ENCODE data around the gene GNG7. TPM values are rescaled to one million over a fixed set of nuclear protein-coding genes. Genes with fewer than 3 reads are reported as not detected.

GNG7 gene
- polyA plus RNA-seq, 3 donors: 1.1 to 1.6 (median 1.3) TPM

DNA sequence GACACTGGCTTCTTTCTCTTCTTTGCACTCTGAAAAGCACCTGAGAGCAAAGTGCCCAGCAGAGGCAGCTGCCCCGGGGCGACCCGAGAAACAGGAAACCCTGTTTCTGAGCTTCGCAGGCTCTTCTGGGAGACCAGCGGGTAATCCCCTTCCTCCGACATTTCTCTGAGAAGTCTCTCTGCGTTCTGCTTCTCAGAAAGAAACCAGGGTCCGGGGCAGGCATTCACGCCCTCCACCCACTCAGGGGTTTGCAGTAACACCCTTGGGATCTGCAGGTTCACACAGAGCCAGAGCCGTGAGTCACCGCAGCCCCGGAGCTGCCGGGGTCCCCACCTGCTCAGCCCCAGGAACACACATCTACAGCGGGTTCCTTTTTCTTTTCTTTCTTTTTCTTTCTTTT, 140.6 kb downstream of the GNG7 start:
- Mint-ChIP-seq H3K27ac (peak overlapping the region in 6 of 7 donors; percentile 46 to 87 (median 74)), H3K27me3 (ENCODE audit: low read depth in 3 of 3) (peaks cover 8 to 15% (median 12%) of the 10 kb centered on the region in 3 donors), H3K36me3 (peaks cover 0 to 2% of the 10 kb centered on the region in 2 donors), H3K4me3 (peak overlapping the region; percentile 87 to 93), H3K4me1 (peaks cover 17% of the 10 kb centered on the region), H3K9me3 (peaks cover 0 to 1% (median 0%) of the 10 kb centered on the region in 7 donors)
- Histone ChIP-seq H4K20me1 (ENCODE audit: insufficient read depth, low read length) (no peaks in the 10 kb centered on the region), H3K9ac (ENCODE audit: insufficient read depth, low read length, poor library complexity, severe bottlenecking) (peak overlapping the region; percentile 46), H2AFZ (ENCODE audit: insufficient read depth, low read depth, low read length, poor library complexity, severe bottlenecking) (peak overlapping the region; percentile 79), H3K27ac (ENCODE audit: low read depth in 1 of 2, low read length in 2 of 2) (no peak overlapping the region), H3K4me1 (ENCODE audit: control insufficient read depth in 1 of 2, insufficient read depth in 2 of 2, low read length in 2 of 2) (peaks cover 10 to 14% of the 10 kb centered on the region in 2 donors), H3K79me2 (ENCODE audit: insufficient read depth, low read length) (no peaks in the 10 kb centered on the region), H3K4me2 (replicated peaks; ENCODE audit: extremely low read depth, low read length, poor library complexity, severe bottlenecking) (peak overlapping the region; percentile 80), H3K27me3 (ENCODE audit: control insufficient read depth in 2 of 2, insufficient read depth in 2 of 2, low read length in 2 of 2) (no peaks in the 10 kb centered on the region), H3K4me3 (replicated peaks in 1 of 3; ENCODE audit: low read depth in 2 of 3, low read length in 3 of 3) (peak overlapping the region; percentile 36 to 71 (median 42)), H3K9me3 (replicated peaks in 1 of 2; ENCODE audit: control insufficient read depth in 1 of 2, insufficient read depth in 1 of 2, low read length in 2 of 2) (no peaks in the 10 kb centered on the region), H3K36me3 (replicated peaks in 1 of 2; ENCODE audit: control insufficient read depth in 1 of 2, insufficient read depth in 2 of 2, low read length in 2 of 2) (no peaks in the 10 kb centered on the region)
- WGBS (ENCODE audit: insufficient coverage): 0% methylated on average over 14 of the region's 14 CpGs
- intact Hi-C loops (cut with micrococcal nuclease): no loop called here
- peak; percentile 25 to 57 (median 38) for DNase-seq
- TF ChIP-seq, protein P1, sequence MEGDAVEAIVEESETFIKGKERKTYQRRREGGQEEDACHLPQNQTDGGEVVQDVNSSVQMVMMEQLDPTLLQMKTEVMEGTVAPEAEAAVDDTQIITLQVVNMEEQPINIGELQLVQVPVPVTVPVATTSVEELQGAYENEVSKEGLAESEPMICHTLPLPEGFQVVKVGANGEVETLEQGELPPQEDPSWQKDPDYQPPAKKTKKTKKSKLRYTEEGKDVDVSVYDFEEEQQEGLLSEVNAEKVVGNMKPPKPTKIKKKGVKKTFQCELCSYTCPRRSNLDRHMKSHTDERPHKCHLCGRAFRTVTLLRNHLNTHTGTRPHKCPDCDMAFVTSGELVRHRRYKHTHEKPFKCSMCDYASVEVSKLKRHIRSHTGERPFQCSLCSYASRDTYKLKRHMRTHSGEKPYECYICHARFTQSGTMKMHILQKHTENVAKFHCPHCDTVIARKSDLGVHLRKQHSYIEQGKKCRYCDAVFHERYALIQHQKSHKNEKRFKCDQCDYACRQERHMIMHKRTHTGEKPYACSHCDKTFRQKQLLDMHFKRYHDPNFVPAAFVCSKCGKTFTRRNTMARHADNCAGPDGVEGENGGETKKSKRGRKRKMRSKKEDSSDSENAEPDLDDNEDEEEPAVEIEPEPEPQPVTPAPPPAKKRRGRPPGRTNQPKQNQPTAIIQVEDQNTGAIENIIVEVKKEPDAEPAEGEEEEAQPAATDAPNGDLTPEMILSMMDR (IDR thresholded peaks at IDR 0.05): no peak

DNA sequence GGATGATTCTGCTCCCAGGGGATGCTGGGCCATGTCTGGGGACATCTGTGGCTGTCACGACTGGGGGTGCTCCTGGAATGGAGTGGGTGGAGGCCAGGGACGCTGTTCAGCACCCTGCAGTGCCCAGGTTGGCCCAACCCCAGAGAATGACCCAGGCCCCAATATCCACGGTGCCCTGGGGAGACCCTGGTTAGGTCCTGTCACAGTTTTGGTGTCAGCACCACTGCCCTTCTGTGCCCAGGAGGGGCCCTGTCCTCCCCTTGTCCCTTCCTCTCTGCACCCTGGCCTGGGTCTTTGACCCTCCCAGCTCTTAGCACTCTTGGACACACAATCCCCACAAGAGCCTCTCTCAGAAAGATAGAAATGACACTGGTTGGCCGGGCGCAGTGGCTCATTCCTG, 141.3 kb downstream of the GNG7 start:
- TF ChIP-seq, protein P1 (IDR thresholded peaks at IDR 0.05): no peak
- Mint-ChIP-seq H3K27me3 (ENCODE audit: low read depth in 3 of 3) (peaks cover 8 to 18% (median 12%) of the 10 kb centered on the region in 3 donors), H3K4me1 (peaks cover 13% of the 10 kb centered on the region), H3K4me3 (no peak overlapping the region), H3K9me3 (peaks cover 0 to 1% (median 0%) of the 10 kb centered on the region in 7 donors), H3K36me3 (peaks cover 0 to 2% of the 10 kb centered on the region in 2 donors), H3K27ac (peak overlapping the region in 1 of 7 donors; percentile 23)
- peaks cover 8 to 14% of the 10 kb centered on the region in 2 donors for H3K4me1 ChIP-seq (ENCODE audit: control insufficient read depth in 1 of 2, insufficient read depth in 2 of 2, low read length in 2 of 2)
- H4K20me1 ChIP-seq (ENCODE audit: insufficient read depth, low read length): no peaks in the 10 kb centered on the region
- H3K36me3 ChIP-seq (replicated peaks in 1 of 2; ENCODE audit: control insufficient read depth in 1 of 2, insufficient read depth in 2 of 2, low read length in 2 of 2): no peaks in the 10 kb centered on the region
- H3K79me2 ChIP-seq (ENCODE audit: insufficient read depth, low read length): no peaks in the 10 kb centered on the region
- H3K27ac ChIP-seq (ENCODE audit: low read depth in 1 of 2, low read length in 2 of 2): no peak overlapping the region
- intact Hi-C loops (cut with micrococcal nuclease): no loop called here
- 90% methylated on average over 3 of the region's 5 CpGs for WGBS (ENCODE audit: insufficient coverage)
- H3K9ac ChIP-seq (ENCODE audit: insufficient read depth, low read length, poor library complexity, severe bottlenecking): no peak overlapping the region
- H3K4me2 ChIP-seq (replicated peaks; ENCODE audit: extremely low read depth, low read length, poor library complexity, severe bottlenecking): no peak overlapping the region
- no peak for DNase-seq
- no peaks in the 10 kb centered on the region for H3K9me3 ChIP-seq (replicated peaks in 1 of 2; ENCODE audit: control insufficient read depth in 1 of 2, insufficient read depth in 1 of 2, low read length in 2 of 2)
- no peak overlapping the region for H3K4me3 ChIP-seq (replicated peaks in 1 of 3; ENCODE audit: low read depth in 2 of 3, low read length in 3 of 3)
- H2AFZ ChIP-seq (ENCODE audit: insufficient read depth, low read depth, low read length, poor library complexity, severe bottlenecking): no peak overlapping the region
- H3K27me3 ChIP-seq (ENCODE audit: control insufficient read depth in 2 of 2, insufficient read depth in 2 of 2, low read length in 2 of 2): no peaks in the 10 kb centered on the region
